Fibroblast of pulmonary artery (primary cell): ENCODE measurements around the gene RAC2.
"Not testable (repeated sequence)": the region's sequence is repeated elsewhere in the genome, so short reads cannot be mapped to it uniquely, and the experiment has no call there.

ENCODE experiments used
- DNase-seq: peaks from one replicate; pipeline ENCODE4 v3.0.0-alpha.2; 2010; ENCODE audit warnings: low read depth
- H3K4me3 ChIP-seq: replicated peaks from 2 replicates; pipeline ENCODE4 v1.5.1; 2011; ENCODE audit warnings: low read depth, mild to moderate bottlenecking, control low read depth, low read length, moderate library complexity
- CTCF ChIP-seq: IDR thresholded peaks from 2 replicates; pipeline ENCODE4 v1.5.1; 2011; ENCODE audit warnings: mild to moderate bottlenecking, control low read depth, low read length, inconsistent platforms; ENCODE audit errors: missing control alignments

RAC2 gene

GRCh38 chr22:37233751-37234631 lies 10.1 kb downstream of the RAC2 start:
- TF ChIP-seq CTCF, result no peak
- no peak for DNase-seq
- H3K4me3 ChIP-seq, result no peak overlapping the region

GRCh38 chr22:37233371-37233750 lies 10.7 kb downstream of the RAC2 start:
- not testable (repeated sequence) for H3K4me3 ChIP-seq, DNase-seq

- no peak for DNase-seq
- TF ChIP-seq CTCF, result no peak
- H3K4me3 ChIP-seq, result no peak overlapping the region
Measured at GRCh38 chr22:37232140-37232998, 11.7 kb downstream of the RAC2 start.

- no peak for DNase-seq
- TF ChIP-seq CTCF, result no peak
- H3K4me3 ChIP-seq, result no peak overlapping the region
Measured at GRCh38 chr22:37231406-37232139, 12.5 kb downstream of the RAC2 start.

- H3K4me3 ChIP-seq, result no peak overlapping the region
- no peak for TF ChIP-seq CTCF
- no peak for DNase-seq
Measured at GRCh38 chr22:37230673-37231405, 13.2 kb downstream of the RAC2 start.

GRCh38 chr22:37229805-37230672 lies 14.0 kb downstream of the RAC2 start:
- no peak for DNase-seq
- H3K4me3 ChIP-seq, result no peak overlapping the region
- no peak for TF ChIP-seq CTCF
